Liver (tissue), 3 donors: Measurements from ENCODE around the gene LEAP2.

Experiments
- GABPA ChIP-seq, 2 donors: IDR thresholded peaks in 1 of 2; conservative IDR thresholded peaks in 1 of 2; 2 replicates each; pipeline ENCODE4 v1.6.1; 2016; ENCODE audit warnings: antibody characterized with exemption in 2 of 2, mild to moderate bottlenecking in 1 of 2, moderate library complexity in 1 of 2
- HNF4G ChIP-seq: IDR thresholded peaks from 2 replicates; pipeline ENCODE4 v1.6.1; 2016; ENCODE audit warnings: antibody characterized with exemption
- JUND ChIP-seq, 2 donors: IDR thresholded peaks; 2 replicates each; pipeline ENCODE4 v1.6.1; 2016; ENCODE audit warnings: antibody characterized with exemption in 2 of 2
- NR2F2 ChIP-seq: IDR thresholded peaks from 2 replicates; pipeline ENCODE4 v1.6.1; 2016; ENCODE audit warnings: antibody characterized with exemption
- RAD21 ChIP-seq, 2 donors: IDR thresholded peaks; 2 replicates each; pipeline ENCODE4 v1.6.1; 2016; ENCODE audit warnings: antibody characterized with exemption in 2 of 2, mild to moderate bottlenecking in 2 of 2
- TAF1 ChIP-seq: conservative IDR thresholded peaks from 2 replicates; pipeline ENCODE4 v1.6.1; 2016; ENCODE audit warnings: antibody characterized with exemption, mild to moderate bottlenecking
- YY1 ChIP-seq: IDR thresholded peaks from 2 replicates; pipeline ENCODE4 v1.6.1; 2016; ENCODE audit warnings: antibody characterized with exemption, mild to moderate bottlenecking
- TF ChIP-seq, protein P1 (sequence below): fragments of 150-350 bp; IDR thresholded peaks from 2 replicates; pipeline ENCODE4 v1.5.1; 2017; ENCODE audit warnings: improper control_type of control experiment, low read depth, low read length; ENCODE audit not compliant: missing input control
- TF ChIP-seq, protein P2 (sequence below): IDR thresholded peaks from 2 replicates; pipeline ENCODE4 v1.6.1; 2016; ENCODE audit warnings: antibody characterized with exemption
- TF ChIP-seq, protein P3 (sequence below): IDR thresholded peaks from 2 replicates; pipeline ENCODE4 v1.6.1; 2016; ENCODE audit warnings: antibody characterized with exemption, mild to moderate bottlenecking
- TF ChIP-seq, protein P4 (sequence below): IDR thresholded peaks from 2 replicates; pipeline ENCODE4 v1.6.1; 2016; ENCODE audit warnings: antibody characterized with exemption
- TF ChIP-seq, protein P5 (sequence below): IDR thresholded peaks from 2 replicates; pipeline ENCODE4 v1.6.1; 2016; ENCODE audit warnings: antibody characterized with exemption
- donor health status: healthy.
- donor health status: healthy.

DNA sequence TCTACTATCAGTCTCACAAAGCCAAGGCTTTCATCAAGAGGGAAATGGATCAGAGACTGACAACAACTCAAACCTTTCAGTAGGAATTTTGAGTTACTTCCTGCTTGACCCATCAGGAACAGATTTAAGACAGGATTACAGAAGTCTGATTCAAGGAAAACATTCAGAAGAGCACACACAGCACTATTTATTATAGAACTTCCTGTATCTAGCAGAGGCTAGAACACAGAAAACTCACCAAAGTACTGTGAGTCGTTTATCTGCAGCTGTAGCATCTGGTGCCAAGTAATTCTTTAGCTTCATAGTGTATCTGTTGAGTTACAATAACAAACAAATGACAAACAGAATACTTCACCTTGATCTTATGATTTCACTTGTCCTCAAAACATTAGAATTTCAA is 13.8 kb downstream of the LEAP2 start:
- TF ChIP-seq, protein P1, sequence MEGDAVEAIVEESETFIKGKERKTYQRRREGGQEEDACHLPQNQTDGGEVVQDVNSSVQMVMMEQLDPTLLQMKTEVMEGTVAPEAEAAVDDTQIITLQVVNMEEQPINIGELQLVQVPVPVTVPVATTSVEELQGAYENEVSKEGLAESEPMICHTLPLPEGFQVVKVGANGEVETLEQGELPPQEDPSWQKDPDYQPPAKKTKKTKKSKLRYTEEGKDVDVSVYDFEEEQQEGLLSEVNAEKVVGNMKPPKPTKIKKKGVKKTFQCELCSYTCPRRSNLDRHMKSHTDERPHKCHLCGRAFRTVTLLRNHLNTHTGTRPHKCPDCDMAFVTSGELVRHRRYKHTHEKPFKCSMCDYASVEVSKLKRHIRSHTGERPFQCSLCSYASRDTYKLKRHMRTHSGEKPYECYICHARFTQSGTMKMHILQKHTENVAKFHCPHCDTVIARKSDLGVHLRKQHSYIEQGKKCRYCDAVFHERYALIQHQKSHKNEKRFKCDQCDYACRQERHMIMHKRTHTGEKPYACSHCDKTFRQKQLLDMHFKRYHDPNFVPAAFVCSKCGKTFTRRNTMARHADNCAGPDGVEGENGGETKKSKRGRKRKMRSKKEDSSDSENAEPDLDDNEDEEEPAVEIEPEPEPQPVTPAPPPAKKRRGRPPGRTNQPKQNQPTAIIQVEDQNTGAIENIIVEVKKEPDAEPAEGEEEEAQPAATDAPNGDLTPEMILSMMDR: no peak
- TF ChIP-seq YY1 (no peak), JUND (IDR thresholded peaks at IDR 0.05) (no peak), RAD21 (IDR thresholded peaks at IDR 0.05) (no peak), GABPA (IDR thresholded peaks at IDR 0.05 in 1 of 2, conservative IDR thresholded peaks at IDR 0.05 in 1 of 2) (no peak), NR2F2 (no peak), HNF4G (no peak), TAF1 (no peak)
- TF ChIP-seq, protein P2, sequence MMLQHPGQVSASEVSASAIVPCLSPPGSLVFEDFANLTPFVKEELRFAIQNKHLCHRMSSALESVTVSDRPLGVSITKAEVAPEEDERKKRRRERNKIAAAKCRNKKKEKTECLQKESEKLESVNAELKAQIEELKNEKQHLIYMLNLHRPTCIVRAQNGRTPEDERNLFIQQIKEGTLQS: no peak
- TF ChIP-seq, protein P3, sequence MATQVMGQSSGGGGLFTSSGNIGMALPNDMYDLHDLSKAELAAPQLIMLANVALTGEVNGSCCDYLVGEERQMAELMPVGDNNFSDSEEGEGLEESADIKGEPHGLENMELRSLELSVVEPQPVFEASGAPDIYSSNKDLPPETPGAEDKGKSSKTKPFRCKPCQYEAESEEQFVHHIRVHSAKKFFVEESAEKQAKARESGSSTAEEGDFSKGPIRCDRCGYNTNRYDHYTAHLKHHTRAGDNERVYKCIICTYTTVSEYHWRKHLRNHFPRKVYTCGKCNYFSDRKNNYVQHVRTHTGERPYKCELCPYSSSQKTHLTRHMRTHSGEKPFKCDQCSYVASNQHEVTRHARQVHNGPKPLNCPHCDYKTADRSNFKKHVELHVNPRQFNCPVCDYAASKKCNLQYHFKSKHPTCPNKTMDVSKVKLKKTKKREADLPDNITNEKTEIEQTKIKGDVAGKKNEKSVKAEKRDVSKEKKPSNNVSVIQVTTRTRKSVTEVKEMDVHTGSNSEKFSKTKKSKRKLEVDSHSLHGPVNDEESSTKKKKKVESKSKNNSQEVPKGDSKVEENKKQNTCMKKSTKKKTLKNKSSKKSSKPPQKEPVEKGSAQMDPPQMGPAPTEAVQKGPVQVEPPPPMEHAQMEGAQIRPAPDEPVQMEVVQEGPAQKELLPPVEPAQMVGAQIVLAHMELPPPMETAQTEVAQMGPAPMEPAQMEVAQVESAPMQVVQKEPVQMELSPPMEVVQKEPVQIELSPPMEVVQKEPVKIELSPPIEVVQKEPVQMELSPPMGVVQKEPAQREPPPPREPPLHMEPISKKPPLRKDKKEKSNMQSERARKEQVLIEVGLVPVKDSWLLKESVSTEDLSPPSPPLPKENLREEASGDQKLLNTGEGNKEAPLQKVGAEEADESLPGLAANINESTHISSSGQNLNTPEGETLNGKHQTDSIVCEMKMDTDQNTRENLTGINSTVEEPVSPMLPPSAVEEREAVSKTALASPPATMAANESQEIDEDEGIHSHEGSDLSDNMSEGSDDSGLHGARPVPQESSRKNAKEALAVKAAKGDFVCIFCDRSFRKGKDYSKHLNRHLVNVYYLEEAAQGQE: no peak
- TF ChIP-seq, protein P4, sequence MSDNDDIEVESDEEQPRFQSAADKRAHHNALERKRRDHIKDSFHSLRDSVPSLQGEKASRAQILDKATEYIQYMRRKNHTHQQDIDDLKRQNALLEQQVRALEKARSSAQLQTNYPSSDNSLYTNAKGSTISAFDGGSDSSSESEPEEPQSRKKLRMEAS: no peak
- TF ChIP-seq, protein P5, sequence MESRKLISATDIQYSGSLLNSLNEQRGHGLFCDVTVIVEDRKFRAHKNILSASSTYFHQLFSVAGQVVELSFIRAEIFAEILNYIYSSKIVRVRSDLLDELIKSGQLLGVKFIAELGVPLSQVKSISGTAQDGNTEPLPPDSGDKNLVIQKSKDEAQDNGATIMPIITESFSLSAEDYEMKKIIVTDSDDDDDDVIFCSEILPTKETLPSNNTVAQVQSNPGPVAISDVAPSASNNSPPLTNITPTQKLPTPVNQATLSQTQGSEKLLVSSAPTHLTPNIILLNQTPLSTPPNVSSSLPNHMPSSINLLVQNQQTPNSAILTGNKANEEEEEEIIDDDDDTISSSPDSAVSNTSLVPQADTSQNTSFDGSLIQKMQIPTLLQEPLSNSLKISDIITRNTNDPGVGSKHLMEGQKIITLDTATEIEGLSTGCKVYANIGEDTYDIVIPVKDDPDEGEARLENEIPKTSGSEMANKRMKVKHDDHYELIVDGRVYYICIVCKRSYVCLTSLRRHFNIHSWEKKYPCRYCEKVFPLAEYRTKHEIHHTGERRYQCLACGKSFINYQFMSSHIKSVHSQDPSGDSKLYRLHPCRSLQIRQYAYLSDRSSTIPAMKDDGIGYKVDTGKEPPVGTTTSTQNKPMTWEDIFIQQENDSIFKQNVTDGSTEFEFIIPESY: no peak
